ENCODE data around the gene RAB11FIP3. TPM values are rescaled to one million over a fixed set of nuclear protein-coding genes. Genes with fewer than 3 reads are reported as not detected.

RAB11FIP3 gene
- polyA plus RNA-seq, 2 of the 4 experiments (the other 2 are of a cell fraction) = 6.7 to 18.0 TPM

DNA sequence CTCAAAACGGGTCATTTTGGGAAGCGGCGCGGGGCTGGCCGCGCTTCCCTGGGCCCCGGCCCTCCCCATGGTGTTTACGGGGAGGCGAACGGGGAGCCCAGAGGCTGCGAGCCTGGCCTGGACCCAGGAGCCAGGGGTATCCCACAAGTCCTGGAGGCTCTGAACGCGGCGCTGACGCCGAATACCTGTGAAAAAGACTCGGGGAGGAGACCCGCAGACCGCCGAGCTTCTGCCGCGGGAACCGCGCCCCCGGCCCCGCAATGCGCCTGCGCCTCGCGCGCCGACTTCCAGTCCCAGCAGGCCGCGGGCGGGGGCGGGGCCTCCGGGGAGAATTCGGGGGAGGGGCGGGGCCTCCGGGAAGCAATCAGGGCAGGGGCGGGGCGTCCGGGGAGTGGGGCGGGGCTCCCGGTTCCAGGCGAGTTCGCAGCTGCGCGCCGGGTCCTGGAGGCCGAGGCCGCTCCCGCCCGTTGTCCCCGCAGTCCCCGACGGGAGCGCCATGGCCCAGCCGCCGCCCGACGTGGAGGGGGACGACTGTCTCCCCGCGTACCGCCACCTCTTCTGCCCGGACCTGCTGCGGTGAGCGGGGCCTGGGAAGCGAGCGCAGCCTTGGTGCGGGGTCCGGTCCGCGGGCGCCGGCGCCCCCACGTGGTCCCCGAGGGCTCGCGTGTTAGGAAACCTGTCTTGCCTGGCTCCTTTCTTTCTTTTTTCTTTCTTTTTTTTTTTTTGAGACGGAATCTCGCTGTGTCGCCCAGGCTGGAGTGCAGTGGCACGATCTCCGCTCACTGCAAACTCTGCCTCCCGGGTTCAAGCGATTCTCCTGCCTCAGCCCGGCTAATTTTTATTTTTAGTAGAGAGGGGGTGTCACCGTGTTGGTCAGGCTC is 23.7 kb upstream of the RAB11FIP3 start, which contains the start of gene DECR2 (continued):
- TF ChIP-seq, protein P1, sequence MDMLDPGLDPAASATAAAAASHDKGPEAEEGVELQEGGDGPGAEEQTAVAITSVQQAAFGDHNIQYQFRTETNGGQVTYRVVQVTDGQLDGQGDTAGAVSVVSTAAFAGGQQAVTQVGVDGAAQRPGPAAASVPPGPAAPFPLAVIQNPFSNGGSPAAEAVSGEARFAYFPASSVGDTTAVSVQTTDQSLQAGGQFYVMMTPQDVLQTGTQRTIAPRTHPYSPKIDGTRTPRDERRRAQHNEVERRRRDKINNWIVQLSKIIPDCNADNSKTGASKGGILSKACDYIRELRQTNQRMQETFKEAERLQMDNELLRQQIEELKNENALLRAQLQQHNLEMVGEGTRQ (IDR thresholded peaks at IDR 0.05) = peak; percentile 57; the same call in 1 of the 2 replicates

DNA sequence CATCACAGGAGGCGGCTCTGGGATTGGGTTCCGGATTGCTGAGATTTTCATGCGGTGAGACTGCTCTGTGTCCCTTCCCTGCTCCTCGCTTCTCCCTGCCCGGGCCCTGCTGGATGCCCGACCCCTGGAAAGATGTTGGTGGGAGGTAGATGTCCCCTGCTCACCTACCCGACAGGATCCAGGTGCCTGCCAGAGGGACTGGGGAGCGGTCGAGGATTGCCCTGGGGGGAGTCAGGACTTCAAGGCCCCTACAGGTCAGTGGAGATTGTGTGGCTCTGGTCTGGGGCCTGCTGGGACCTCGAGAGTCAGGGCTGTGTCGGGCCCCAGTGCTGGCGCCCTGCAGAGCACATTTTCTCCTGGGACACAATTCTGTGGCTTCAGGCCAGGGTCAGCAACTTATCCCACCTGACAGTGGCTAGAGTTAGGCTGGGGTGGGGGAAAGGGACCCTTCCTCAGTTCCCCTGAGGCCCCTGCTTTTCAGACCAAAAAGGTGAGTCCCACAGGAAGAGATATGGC is 20.4 kb upstream of the RAB11FIP3 start:
- CTCF ChIA-PET = no interaction called here
- H3K4me2 ChIP-seq = no peak overlapping the region
- no peak for ATAC-seq
- TF ChIP-seq JUNB (IDR thresholded peaks at IDR 0.05) (no peak), NFE2L2 (conservative IDR thresholded peaks at IDR 0.05; ENCODE audit: low read length) (no peak), CBX2 (IDR thresholded peaks at IDR 0.05; ENCODE audit: borderline replicate concordance, low read depth) (no peak), CHD2 (IDR thresholded peaks at IDR 0.05; ENCODE audit: low read length, partially characterized antibody) (no peak), FOSB (CRISPR knock-in tag; IDR thresholded peaks at IDR 0.05) (no peak), ZSCAN20 (CRISPR knock-in tag; IDR thresholded peaks at IDR 0.05) (no peak), SMC3 (IDR thresholded peaks at IDR 0.05) (no peak), CHD4 (IDR thresholded peaks at IDR 0.05; ENCODE audit: borderline replicate concordance) (no peak), MYC (IDR thresholded peaks at IDR 0.05; ENCODE audit: borderline replicate concordance, low read length) (no peak), PHF8 (IDR thresholded peaks at IDR 0.05; ENCODE audit: borderline replicate concordance, low read depth) (no peak), BHLHE40 (IDR thresholded peaks at IDR 0.05; ENCODE audit: low read depth, low read length) (no peak), NPAS2 (CRISPR knock-in tag; IDR thresholded peaks at IDR 0.05; ENCODE audit: borderline replicate concordance) (no peak), MAZ (IDR thresholded peaks at IDR 0.05; ENCODE audit: borderline replicate concordance, low read depth, low read length) (no peak)
- TF ChIP-seq, protein P2, sequence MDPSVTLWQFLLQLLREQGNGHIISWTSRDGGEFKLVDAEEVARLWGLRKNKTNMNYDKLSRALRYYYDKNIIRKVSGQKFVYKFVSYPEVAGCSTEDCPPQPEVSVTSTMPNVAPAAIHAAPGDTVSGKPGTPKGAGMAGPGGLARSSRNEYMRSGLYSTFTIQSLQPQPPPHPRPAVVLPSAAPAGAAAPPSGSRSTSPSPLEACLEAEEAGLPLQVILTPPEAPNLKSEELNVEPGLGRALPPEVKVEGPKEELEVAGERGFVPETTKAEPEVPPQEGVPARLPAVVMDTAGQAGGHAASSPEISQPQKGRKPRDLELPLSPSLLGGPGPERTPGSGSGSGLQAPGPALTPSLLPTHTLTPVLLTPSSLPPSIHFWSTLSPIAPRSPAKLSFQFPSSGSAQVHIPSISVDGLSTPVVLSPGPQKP (IDR thresholded peaks at IDR 0.05; ENCODE audit: low read depth, low read length) = no peak
- TF ChIP-seq, protein P3, sequence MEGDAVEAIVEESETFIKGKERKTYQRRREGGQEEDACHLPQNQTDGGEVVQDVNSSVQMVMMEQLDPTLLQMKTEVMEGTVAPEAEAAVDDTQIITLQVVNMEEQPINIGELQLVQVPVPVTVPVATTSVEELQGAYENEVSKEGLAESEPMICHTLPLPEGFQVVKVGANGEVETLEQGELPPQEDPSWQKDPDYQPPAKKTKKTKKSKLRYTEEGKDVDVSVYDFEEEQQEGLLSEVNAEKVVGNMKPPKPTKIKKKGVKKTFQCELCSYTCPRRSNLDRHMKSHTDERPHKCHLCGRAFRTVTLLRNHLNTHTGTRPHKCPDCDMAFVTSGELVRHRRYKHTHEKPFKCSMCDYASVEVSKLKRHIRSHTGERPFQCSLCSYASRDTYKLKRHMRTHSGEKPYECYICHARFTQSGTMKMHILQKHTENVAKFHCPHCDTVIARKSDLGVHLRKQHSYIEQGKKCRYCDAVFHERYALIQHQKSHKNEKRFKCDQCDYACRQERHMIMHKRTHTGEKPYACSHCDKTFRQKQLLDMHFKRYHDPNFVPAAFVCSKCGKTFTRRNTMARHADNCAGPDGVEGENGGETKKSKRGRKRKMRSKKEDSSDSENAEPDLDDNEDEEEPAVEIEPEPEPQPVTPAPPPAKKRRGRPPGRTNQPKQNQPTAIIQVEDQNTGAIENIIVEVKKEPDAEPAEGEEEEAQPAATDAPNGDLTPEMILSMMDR (IDR thresholded peaks at IDR 0.05) = no peak
- no peak for DNase-seq (ENCODE audit: low read depth in 1 of 2, low spot score in 1 of 2)
- H3K9me3 ChIP-seq = no peaks in the 10 kb centered on the region
- no peak for FAIRE-seq
- no peak overlapping the region for H3K27ac ChIP-seq
- POLR2A ChIA-PET = no interaction called here
- WGBS (ENCODE audit: missing lambda C conversion rate) = 97% methylated on average over 10 of the region's 12 CpGs
- H3K4me3 ChIP-seq = no peak overlapping the region
- peaks cover 14% of the 10 kb centered on the region; the same call in 2 of the 3 replicates for H3K4me1 ChIP-seq

DNA sequence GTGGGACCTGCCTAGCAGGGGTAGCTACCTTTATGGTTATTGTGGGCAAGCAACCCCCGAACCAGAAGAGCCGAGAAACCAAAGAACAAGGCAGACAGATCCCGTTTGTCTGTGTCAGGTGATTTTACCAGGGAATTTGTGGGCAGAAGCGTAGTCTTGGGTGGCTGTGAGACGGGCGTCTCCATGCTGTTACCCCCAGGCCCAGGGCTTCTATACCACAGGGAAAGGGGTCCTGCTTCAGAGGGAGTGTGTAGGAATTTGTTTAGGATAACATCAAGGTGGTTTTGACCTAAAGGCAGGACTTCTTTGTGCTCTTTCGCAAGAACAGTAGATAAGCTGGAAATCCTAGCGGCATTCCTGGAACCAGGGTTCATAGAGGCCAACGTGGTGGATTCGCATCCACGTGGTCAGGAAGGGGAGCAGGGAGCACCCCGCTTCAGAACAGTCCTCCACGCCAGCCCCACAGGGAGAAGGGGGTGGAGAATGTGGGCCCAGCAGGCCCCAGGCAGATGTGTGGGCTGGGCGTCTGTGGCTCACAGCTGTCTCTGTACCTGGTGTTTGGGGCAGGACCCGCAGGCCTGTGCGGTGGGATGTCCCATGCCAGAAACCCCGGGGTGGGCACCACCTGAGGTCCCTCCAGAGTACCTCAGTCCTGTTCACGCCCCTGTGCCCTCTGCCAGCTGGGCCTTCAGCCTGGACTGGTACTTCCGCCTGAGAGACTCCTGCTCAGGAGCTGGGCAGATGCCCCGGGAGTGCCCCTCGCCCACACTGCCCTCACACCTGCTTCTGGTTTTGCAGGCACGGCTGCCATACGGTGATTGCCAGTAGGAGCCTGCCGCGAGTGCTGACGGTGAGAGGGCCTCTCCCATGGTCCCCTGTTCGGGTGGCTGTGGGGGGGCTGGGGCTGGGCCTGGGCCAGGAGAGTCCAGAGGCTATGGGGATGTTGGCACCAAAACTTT is 19.6 kb upstream of the RAB11FIP3 start:
- TF ChIP-seq, protein P4, sequence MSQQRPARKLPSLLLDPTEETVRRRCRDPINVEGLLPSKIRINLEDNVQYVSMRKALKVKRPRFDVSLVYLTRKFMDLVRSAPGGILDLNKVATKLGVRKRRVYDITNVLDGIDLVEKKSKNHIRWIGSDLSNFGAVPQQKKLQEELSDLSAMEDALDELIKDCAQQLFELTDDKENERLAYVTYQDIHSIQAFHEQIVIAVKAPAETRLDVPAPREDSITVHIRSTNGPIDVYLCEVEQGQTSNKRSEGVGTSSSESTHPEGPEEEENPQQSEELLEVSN (IDR thresholded peaks at IDR 0.05; ENCODE audit: borderline replicate concordance, low read depth) = no peak
- peak in 1 of 2 experiments; percentile 41; a peak in 1 of 4 replicates for TF ChIP-seq CEBPB (IDR thresholded peaks at IDR 0.05)
- Histone ChIP-seq H3K4me1 (0 out of 3 replicates have a peak, but pooled peaks cover 6% of the 10 kb centered on the region), H3K4me3 (no peak overlapping the region), H3K9me3 (no peaks in the 10 kb centered on the region), H3K4me2 (no peak overlapping the region), H3K27ac (no peak overlapping the region)
- DNase-seq (ENCODE audit: low read depth in 1 of 2, low spot score in 1 of 2) (no peak), ATAC-seq (no peak), FAIRE-seq (no peak)
- ChIA-PET CTCF (interaction anchor here (1.1 kb wide), 1 partner anchor 310 kb away, joined by 3 read pairs; no protein-coding TSS in a partner anchor), POLR2A (no interaction called here)
- WGBS (ENCODE audit: missing lambda C conversion rate) = 92% methylated on average over 17 of the region's 27 CpGs

Data from A549 (cell line).